Stimulated activated CD4-positive, alpha-beta T cell treated with anti-CD3 and anti-CD28 coated beads, Interleukin-1b, Interleukin-23, amount 100 ng/mL, for 4 hours (primary cell): ENCODE results near the gene MESP2.

Source experiments
- DNase-seq, 2 donors: peaks; one replicate each; pipeline ENCODE4 v3.0.0-alpha.2; 2020; ENCODE audit warnings: low read depth in 2 of 2

Gene MESP2, protein sequence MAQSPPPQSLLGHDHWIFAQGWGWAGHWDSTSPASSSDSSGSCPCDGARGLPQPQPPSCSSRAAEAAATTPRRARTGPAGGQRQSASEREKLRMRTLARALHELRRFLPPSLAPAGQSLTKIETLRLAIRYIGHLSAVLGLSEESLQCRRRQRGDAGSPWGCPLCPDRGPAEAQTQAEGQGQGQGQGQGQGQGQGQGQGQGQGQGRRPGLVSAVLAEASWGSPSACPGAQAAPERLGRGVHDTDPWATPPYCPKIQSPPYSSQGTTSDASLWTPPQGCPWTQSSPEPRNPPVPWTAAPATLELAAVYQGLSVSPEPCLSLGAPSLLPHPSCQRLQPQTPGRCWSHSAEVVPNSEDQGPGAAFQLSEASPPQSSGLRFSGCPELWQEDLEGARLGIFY

GRCh38 chr15:89776274-89777072 is at the start of gene MESP2:
MESP2 (plus strand) TSS chr15:89776332; CDS start chr15:89776358, 26 bp downstream.
- DNase-seq, result peak; percentile 10 to 44

DNA sequence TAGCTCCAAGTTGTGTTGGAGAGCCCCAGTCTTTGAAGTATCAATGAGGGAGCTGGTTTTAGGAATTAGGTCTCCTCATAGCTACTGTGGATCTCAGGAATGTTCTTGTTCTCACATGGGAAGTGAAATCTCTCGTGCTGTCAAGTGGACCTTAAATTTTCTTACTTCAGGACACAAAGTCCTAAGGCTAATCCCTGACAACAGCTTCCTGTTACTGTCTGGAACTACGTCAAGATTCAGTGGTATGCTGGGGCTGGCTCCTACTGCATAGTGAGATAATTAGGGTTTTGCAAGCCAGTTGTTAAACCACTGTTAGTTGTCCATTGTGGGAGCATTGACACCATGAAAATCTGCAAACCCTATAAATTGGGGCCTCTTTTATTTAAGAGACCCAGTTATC is 47.9 kb upstream of the MESP2 start:
- no peak for DNase-seq

DNA sequence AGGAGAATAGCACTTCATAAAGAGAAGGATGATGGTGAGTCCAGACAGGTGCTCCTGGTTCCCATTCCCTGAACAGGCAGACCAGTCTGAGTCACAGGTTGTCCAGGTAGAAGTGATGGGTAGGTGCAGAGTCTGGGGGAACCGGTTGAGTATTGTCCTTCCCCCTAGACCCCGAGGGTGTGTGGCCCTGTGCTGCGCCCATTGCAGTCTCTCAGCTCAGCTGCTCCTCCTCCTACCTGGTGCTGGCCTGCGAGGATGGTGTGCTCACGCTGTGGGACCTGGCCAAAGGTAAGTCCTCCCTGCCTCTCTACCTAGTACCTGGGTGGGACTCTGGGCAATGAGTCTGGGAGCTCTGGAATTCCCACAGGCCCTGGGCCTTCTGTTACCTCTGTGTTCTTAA is 44.9 kb upstream of the MESP2 start:
- DNase-seq, result no peak

- no peak for DNase-seq
Measured at GRCh38 chr15:89732451-89733172, 43.5 kb upstream of the MESP2 start.

- DNase-seq, result no peak
Measured at GRCh38 chr15:89735773-89736172, 40.4 kb upstream of the MESP2 start.

DNA sequence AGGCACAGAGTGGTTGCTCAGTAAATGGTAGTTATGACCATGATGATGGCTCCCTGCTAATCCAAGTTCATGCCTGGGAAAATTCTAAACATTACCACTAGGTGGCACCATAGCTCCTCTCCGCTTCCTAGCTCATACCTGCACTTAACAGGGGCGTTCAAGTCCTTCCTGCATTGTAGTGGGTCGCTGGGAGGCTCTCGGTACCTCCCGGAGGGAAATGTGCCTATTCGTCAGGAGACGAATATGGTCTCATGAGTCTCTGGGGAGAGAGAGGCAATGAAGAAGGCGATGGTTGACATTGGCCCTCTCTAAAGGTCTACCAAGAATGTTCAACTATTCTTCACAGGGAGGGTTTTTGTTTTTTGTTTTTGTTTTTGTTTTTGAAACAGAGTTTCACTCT is 36.0 kb upstream of the MESP2 start:
- DNase-seq, result peak in 1 of 2 donors; percentile 53

DNA sequence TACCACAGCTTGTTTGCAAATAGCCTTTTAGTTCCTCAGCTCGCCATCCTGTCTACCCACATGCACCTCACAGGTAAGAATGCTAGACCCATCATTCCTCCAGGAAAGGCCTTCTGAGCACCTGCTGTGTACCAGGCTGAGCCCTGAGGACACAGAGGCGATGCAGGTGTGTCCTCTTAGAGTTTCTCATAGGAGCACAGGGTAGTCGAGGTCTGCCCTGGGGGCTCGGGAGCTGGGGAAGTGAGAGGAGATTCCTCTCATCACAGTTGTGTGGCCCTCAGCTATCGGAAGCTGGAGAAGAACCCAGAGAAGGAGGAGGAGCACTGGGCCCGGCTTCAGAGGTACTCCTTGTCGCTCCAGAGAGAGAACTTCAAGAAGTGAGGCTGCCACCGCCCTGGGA is 33.1 kb upstream of the MESP2 start:
- no peak for DNase-seq

DNA sequence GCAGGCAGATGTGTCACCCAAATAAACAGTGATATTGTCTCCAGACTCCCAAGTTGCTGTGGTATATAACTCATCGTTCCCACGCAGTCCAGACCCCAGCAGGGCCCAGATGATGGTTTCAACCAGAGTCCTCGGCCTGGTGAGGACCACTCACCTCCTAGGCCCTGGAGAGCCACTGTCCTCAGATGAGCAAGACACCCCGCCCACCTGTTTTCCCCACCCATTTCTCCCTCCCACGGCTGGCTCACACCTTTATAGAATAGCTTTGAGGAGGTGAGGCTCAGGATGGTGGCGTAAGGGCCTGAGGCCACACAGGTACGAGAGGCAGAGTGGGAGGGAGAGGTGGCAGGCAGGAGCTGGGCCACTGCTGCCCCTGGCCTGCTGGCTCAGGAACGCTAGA is 32.5 kb upstream of the MESP2 start:
- DNase-seq, result no peak

DNA sequence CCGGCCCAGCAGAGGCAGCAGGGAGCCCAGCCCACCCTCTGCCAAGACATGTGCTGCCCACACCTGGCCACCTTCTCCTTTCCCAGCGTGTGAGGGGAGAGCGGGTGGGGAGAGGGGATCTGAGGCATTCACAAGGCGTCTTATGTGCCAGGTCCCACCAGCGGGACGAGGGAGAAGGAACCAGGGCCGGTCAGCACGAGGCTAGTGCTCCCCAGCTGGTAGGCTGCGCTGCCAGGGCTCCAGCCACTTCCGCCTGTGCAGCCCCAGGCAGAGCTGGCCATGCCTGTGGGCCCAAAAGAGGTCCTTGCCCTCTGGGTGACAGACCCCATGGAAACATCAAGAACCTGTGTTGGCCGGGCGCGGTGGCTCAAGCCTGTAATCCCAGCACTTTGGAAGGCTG is 31.0 kb upstream of the MESP2 start:
- DNase-seq, result no peak

DNA sequence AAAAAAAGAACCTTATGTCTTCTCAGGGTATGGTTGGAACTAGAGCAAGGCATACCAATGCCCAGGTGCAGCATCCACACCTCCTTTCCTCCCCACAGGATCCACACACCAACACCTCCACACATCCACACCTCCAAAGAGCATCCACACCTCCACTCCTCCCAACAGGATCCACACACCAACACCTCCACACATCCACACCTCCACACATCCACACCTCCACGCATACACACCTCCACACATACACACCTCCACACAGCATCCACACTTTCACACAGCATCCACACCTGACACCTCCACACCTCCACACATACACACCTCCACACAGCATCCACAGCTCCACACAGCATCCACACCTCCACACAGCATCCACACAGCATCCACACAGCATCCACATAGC is 30.4 kb upstream of the MESP2 start:
- no peak for DNase-seq

DNA sequence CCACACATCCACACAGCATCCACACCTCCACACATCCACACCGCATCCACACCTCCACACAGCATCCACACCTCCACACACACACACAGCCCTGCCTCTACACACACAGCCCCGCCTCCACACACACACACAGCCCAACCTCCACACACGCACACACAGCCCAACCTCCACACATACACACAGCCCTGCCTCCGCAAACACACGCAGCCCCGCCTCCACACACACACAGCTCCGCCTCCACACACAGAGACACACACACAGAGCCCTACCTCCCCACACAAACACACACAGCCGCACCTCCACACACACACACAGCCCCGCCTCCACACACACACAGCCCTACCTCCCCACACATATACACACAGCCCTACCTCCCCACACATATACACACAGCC is 29.7 kb upstream of the MESP2 start:
- DNase-seq, result no peak

- DNase-seq, result no peak
Measured at GRCh38 chr15:89747708-89748682, 28.1 kb upstream of the MESP2 start.

DNA sequence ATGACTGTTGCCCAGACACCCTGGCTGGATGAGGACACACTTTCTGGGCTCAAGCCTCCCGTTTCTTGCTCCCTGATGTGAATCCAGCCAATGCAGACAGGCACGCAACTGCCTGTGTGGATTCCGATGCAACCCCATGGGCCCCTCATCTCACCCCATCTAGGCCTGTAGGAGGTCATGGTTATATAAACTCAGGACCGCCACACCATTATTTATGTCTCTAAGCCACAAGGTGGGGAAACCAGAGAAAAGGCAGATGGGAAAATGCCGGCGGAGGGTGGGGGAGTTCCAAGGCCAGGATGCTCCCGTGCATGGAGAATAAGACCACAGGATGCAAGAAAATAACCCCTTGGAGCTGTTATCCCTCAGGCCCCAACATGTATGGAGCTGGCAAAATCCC is 27.1 kb upstream of the MESP2 start:
- DNase-seq, result no peak

DNA sequence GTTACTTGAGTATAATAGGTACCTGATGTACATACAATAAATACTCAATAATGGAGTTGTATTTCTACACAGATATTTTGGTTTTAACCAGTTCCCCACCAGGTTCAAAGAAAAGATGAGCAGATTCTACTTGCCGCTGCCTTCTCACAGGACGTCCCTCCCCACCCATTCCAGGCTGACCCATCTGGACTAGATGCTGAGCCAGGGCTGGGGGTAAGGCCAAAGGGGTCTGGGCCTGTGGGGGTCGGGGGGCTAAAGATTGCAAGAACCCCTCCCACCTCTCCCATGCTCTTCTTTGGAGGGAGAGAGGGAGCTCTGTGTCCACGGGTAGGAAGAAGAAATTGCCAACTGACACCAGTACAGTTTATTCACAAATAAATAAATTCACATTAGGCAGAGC is 26.6 kb upstream of the MESP2 start:
- DNase-seq, result no peak

DNA sequence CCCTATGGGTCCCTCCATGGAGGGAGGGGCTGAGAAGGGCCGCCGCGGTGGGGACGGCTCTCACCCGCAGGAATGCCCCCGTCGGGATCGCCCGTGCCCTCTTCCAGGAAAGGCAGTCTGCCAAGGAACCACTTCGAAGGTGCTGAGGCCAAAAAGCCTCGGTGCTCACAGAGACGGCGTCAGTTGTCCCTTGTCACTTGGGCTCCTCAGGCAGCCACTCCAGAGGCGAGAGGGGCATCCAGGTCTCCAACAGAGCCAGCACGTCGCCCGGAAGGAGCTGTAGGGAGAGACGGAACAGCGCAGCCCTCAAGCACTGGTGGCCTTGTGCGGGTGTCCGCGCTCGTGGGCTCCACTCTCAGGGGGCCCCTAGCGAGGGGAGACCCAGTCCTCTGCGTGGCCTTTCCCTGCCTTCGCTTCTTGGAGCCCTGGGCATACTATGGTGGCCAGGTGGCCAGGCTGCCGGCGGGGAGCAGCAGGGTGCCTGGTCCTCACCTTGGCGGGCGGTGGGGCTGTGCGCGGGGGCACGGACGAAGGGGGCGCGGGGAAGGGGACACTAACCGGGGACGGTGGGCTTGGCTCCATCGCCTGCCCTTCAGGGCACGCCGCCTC is 26.1 kb upstream of the MESP2 start:
- no peak for DNase-seq

DNA sequence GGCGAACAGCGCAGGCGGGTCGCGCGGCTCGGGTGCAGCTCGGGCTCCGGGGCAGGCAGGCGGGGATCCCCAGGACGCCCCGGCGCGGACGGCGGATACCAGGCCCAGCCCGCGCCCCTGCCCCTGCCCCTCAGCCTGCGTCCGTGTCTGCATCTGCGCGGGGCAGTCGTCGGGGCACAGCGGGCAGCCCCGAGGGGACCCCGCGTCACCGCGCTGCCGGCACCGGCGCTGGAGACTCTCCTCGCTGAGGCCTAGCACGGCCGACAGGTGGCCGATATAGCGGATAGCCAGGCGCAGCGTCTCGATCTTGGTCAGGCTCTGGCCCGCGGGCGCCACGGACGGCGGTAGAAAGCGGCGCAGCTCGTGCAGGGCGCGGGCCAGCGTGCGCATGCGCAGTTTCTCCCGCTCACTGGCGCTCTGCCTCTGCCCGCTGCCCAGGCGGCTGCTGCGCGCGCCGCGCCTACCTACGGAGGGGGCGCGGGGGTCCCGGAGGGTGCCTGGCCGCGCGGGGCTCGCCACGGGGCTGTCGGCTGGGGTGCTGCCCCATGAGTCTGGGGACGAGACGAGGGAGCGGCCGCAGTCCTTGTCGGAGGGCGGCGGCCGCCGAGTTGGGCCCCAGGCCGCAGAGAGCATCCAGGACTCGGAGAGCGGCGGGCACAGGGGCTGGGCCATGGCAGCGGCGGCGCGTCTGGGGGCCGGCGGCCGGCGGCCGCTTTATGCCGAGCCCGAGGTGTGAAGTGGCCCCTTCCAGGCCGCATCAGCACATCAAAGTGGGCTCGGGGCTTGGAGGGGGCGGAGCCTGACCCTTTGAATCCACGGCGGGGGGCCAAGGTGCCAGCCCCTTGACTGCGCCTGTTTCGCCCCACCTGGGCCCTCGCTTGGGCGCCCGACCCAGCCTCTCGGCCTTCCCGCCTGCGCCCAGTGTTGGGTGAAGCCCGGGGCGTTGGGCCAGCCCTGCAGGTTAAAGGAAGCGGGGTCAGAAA is 25.3 kb upstream of the MESP2 start, which contains the start of gene MESP1:
TSS of gene MESP1 (minus strand) at position 690 of the 983 bp plus-strand sequence. CDS start at position 672, 18 bp downstream.
- peak; percentile 77 to 82 for DNase-seq

DNA sequence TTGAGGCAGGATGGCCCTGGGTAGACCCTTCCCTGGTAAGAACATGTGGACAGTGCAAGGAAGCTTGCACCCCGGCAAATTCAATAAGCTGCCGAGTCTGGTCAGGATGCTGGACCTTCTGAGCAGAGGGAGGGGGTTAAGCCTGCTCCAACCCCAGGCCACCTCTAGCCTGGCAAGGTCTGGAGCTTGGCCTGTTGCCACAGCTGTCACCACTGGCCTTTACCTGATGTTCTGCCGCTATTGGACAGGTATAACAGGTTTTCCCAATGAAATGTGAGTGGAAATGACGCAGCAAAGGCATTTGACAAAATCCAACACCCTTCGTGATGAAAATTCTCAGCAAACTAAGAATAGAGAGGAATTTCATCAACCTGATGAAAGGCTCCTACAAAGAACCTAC is 24.4 kb upstream of the MESP2 start:
- no peak for DNase-seq

- DNase-seq, result no peak
Measured at GRCh38 chr15:89753855-89754254, 22.3 kb upstream of the MESP2 start.

DNA sequence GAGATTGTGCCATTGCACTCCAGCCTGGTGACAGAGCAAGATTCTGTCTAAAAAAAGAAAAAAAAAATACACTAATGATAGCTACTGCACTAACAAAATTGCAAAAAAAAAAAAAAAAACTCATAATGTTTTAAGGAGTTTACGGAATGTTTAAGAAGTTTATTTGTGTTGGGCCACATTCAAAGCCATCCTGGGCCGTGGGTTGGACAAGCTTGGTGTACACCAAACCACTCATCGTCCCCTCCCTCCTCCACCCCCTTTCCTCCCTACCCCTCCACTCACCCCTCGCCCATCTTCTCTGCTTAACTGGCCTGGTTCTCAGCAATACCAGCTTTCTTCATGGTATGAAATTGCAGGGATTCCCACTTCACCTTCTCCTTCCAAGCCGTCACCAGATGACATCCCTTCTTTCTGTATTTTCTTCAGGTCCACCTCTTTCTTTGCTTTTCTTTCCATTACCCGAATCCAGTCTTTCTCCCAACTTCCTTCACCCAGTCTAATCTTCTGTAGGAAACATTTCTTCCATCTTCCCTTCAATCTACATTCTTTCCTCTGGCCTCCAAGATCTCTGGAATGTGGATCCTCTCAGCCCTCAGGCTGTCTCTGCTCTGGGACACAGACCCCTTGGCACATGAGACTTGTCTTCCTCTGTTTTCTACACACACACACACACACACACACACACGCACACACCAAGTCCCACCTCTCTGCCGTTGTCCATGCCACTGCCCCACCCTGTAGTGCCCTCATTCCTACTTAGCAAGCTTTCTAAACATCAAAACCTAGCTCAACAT is 21.6 kb upstream of the MESP2 start:
- DNase-seq, result no peak
